Fibroblast of skin of scalp (primary cell): Measurements from ENCODE around the gene MPO.

ENCODE experiments used
- DNase-seq: peaks from one replicate; pipeline ENCODE4 v3.0.0-alpha.2; 2013

Gene MPO

DNA sequence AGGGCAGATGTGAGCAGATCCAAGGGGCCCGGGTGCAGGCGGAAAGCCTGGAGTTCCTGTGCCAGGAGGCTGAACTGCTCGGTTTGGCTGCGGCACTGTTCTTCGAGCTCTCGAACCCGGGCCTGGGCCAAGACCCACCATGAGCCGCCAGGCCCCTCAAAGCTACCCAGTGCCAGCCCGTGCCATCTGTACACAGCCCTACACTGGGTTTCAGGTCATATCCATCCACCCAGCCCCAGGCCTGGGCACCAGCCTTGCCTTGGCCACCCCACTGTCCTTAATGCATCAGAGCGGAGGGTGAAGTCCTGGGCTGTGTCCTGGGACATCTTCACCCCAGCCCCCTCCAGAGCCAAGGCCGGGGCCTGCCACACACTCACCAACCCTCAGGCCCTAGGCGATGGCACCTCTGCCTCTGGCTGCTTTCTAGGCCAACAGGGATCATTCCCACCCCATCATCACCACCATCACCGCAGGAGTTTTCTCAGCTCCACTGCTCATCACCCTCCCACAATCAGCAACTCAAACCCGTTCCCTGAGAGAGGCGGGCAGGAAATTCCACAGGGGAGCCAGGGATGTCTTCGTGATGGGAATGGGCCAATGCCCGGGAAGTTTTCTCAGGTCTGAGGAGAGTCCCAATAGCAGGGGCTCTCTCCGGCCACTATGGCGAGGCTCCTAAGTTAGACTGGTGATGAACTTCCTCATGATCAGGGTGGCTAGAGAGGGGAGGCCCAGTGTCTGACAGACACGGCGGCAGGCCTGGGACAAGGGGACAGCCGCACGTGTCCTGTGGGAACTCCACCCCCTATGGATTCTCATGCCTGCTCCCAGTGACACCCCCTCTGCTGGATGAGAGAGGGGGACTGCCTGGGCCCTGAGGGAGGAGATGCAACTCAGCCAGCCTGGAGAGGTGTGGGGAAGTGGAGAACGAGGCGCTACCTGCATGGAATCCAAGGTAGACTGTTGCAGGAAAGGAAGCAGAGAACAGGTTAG, 38.7 kb upstream of the MPO start:
- no peak for DNase-seq

DNA sequence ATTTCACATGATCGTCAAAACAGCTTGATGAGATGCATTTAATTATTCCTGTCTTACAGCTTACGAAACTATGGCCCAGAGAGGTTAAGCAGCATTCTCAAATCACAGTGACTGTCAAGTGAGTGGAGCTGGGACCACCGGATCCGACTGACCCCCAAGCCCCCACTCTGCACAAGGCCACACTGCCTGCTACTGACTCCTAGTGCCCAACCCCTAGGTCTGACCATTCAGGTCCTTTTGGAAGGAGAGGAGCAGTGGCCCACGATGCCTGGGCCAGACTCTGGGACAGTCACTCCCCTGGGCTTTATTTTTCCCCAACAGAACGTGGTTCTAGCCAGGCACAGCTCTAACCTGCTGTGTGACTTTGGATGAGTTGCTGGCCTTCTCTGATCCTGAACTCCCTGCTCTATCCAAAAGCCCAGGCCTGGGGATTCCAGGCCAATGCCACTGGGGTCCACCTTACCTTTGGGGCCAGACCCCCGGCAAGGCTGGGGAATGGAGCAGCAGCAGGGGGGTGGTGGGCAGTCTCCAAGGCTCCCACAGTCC, 38.0 kb upstream of the MPO start:
- no peak for DNase-seq

DNA sequence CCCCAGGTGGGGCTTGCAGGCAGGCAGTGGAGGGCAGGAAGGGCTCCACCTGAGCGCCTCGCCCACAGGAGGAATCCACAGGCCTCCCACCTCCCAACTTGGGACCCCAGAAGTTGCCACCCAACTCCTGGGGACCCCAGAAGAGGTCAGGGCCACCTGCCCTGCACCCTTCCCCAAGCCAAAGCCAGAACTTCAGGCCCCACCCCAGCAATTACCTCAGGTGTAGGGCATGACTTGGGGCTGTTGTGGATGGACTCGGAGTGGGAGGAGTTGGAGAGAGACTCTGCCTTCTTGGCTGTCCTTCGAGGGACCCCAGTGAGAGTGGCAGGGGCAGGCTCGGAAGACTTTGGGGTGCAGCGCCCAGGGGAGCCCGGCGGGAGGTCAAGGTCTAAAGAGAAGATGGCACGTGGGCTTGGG, 37.3 kb upstream of the MPO start:
- no peak for DNase-seq

DNA sequence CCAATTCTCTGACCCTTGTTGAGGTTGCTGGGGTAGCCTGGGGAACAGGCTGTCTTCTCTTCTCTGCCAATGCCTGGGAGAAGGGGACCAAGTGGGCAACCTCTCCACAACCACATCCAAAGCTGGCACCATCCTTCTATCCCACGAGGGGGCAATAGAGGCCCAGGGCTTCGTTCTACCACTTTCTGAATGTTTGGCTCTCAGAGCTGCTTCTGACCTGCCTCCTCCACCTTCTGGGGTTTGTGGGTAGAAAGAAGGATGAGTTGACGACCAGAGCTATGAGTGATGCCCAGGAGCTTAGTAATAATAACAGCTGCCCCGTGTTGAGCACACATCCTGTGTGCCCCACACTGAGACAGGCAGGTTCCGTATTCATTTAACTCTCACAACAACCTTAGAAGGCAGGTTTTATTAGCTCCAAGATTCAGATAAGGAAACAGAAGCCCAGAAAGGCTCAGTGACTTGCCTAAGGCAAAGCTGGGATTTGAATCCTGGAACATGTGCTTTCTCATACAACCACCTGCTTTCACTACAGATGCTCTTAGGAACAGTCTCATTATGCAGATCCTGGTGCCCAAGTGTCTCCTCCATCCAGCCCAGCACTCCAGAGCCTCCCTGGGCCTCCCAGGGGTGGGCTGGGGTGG, 36.8 kb upstream of the MPO start:
- peak; percentile 69 for DNase-seq

DNA sequence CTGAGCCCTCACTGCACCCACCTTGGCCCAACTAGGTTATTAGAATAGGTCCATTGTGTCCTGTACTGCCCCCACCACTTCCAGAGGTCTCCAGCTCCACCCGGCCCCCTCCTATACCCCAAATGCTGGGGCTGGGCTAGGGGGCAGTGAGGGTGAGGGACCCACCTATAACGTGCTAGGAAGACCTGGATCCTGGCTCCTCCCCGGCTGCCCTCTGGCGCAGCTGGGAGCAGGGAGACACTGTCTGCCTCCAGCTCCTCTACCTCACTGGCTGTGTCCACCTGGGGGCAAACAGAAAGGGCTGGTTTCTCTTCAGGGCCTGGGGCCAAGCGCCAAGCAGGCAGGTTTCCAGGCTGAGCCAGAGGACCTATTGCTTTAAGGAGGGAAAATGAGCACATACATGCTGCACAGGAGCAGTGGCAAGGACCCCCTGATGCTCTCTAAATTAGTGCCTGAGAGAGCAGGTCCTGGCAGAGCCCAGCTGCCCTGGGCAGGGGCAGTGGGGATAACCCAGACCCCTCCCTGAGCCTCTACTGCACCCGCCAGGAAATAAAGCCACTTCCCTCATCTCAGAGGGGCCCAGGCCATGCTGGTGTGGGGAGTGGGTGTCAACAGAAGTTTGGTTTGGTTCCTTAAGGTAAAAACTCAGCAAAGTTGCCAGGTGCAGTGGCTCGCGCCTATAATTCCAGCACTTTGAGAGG, 35.7 kb upstream of the MPO start:
- no peak for DNase-seq

DNA sequence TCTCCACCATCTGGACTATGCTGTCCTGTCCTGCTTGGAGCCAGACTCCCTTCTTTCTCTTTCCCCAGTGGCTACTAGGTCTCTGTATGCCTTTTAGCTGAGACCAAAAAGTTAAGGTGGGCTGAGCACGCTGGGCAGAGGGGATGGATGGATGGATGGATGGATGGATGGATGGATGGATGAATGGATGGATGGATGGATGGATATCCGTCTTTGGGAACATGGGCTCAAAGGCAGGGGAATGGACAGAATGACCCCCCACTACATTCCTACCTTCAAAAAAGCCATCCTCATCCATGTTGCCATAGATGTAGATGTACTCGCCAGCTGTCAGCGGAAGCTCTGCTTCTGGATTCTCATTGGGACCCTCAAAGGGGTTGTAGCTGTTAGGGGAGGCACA, 35.0 kb upstream of the MPO start:
- no peak for DNase-seq

DNA sequence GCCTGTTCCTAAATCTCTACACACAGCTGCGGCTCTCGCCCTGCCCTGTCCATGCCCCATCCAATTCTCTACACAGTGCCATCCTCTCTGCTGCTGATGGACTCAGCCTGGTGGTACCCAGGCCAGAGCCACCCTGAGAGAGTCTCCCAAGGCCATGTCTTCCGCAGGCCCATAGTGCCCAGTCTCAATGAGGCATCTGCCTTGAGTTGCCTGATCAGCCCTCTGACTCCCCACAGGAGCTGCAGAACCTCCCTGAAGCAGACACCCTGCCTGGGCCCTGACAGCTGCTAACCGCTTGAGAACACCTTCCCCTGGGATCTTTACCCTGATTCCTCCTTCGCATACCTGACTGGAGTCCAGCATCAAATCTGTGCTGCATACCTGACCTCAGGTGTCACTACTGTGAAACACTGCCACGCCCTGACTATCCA, 34.6 kb upstream of the MPO start:
- DNase-seq: no peak

DNA sequence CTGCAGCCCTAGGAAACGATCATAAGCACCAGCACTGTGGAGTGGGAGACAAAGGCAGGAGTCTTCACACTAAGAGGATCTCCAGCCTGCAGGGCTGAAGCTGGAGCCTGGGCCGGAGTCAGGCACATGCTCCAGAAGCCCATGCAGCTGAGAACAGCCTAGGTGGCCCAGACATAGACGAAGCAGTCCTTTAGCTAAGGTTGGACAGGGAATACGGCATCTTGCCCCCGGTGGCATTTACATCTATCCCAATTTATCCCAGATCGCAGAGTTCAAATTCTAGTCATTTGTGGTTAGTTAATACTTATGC, 33.9 kb upstream of the MPO start:
- DNase-seq: no peak

DNA sequence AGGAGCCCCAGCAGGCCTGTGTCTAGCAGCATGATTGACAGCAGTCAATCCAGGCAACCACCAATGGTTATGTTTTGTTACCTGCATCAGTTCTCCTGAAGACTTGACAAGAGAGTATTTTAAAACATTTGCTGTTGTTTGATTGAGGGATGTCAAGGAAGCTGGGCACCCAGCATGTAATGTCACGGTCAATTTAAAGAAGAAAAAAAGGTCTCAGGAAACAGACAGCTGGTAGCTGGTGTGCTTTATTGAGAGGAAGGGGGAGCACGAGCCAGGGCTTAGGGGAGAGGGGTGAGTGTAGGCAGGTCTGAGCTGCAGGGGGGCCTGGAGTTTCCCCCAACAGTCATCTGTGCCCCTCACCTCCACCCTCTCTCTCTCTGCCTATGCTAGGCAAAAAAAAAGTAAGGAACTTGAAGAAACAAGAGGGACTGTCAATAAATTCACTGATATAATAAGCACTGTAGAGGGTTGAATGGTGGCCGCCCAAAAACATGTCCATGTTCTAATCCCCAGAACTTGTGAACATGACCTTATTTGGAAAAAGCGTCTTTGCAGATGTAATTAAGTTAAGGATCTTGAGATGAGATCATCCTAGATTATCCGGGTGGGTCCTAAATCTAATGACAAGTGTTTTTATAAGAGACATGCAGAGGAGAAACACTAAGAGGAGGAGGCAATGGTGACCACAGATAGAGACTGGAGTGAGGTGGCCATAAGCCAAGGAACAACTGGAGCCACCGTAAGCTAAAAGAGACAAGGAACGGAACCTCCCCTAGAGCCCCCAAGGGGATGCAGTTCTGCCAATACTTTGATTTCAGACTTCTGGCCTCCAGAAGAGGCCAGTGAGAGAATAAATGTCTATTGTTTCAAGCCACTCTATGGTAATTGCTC, 33.3 kb upstream of the MPO start:
- DNase-seq: no peak

DNA sequence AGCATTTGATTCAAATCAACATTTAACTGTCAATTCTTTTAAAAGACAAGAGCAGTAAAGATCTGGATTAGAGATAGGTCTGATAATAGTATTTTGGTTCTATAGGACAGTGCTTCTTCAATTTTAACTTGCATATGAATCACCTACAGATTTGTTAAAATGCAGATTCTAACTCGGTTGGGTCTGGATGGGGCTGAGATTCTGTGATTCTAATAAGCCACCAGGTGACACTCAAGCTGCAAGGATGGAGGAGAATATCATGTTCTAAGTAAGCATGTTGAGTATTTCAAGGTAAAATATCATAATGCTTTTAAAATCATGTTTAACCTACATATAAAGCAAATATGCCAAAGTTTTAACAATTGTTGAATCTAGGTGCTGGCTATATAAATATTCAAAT, 32.1 kb upstream of the MPO start:
- no peak for DNase-seq

DNA sequence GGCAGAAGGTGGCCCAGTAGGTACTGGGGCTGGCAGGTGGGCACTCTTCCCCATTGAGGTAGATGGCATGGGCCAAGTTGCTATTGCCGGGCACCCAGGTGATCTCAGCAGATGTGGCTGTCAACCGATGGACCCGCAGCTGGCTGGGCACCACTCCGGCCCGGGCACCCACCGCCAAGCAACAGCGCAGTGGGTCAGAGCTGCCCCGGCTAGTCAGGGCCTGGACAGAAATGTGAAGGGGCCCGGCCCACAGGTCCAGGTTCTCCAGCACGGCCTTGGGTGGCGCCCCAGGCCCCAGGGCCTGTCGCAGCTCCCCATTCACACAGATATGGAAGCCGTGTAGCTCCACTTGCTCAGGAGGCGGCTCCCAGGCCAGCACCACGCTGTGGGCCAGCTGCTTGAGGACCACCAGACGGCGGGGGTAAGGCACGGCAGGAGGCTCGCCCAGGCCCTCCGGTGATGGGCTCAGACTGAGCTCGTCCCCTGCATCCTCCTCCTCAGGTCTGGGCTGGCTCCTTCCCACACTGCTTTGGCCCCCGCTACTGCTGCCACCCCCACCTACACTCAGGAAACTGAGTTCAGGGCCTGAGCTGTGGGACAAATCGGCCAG, 31.4 kb upstream of the MPO start:
- DNase-seq: no peak

DNA sequence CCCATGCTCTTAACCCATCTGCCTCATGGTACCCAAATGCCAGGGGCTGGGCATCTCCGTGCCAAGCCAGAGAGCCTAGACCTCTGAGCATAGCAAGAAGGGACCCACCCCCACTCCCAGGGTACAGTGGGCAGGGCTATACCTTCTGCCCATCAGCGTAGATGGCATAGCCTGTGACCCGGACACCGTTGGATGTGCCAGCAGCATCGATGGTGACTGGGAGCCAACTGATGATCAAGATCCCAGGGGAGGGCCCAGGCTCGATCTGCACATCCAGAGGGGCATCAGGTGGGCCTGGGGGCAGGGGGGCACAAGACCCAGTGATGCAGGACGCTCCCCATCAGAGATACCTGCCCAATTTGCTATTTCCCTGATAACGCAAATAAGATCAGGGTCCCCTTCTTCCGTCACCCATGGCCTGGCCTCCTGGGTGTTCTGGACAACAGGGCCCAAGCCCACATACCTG, 30.7 kb upstream of the MPO start:
- DNase-seq: no peak

DNA sequence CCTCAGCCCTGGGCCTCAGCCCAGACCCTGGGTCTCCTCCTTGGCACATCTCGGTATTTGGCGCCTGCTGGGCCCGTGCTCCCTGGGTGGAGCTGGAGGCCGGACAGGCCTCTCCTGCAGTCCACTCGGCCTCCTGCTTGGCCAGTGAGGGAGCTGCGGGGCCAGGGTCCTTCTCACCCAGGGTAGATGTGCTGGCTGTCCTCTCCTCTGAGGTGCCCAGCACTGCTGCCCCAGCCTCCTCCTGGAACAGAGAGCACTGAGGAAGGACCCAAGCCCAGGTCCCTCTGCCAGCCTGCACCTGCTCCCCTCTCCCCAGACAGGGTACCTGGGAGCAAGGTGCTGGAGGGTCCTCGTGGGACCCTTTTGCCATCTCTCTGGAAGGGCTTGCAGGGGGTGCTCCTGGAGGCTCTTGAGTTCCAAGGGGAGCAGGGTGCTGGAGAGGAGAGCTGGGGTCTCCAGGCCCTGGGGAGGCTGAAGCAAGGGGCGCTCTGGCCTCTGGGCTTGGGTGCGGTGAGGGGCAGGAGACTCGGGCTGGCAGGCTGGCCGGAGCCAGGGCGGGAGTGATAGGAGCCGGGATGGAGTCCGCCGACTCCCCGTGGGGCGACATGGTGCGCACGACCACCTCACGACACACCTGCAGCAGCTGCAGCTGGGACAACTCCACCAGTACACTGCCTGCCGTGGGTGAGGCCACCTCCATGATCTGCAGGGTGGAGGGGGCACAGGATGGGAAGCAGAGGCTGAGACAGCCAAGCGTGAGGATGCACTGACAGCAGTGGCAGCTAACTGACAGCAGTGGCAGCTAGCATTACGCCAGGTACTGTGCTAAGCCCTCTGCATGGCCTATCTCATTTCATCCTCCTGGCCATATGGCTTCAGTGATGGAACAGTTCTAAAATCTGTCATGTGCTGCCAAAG, 30.0 kb upstream of the MPO start:
- DNase-seq: no peak

DNA sequence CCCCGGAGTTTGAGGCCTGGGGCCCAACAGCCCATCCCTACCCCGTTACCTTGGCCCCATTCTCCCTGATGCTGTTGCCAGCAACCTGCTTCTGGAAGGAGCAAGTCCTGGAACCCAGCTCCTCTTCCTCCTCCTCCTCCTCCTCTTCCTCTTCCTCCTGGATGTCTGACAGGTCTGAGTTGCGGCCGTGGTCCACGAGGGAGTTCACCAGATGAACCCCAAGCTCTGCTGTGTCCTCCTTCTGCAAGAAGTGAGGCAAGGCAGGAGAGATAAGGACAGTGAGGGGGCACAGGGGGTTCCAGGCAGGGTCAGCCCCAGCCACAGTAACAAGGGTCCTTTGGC, 29.2 kb upstream of the MPO start:
- no peak for DNase-seq

DNA sequence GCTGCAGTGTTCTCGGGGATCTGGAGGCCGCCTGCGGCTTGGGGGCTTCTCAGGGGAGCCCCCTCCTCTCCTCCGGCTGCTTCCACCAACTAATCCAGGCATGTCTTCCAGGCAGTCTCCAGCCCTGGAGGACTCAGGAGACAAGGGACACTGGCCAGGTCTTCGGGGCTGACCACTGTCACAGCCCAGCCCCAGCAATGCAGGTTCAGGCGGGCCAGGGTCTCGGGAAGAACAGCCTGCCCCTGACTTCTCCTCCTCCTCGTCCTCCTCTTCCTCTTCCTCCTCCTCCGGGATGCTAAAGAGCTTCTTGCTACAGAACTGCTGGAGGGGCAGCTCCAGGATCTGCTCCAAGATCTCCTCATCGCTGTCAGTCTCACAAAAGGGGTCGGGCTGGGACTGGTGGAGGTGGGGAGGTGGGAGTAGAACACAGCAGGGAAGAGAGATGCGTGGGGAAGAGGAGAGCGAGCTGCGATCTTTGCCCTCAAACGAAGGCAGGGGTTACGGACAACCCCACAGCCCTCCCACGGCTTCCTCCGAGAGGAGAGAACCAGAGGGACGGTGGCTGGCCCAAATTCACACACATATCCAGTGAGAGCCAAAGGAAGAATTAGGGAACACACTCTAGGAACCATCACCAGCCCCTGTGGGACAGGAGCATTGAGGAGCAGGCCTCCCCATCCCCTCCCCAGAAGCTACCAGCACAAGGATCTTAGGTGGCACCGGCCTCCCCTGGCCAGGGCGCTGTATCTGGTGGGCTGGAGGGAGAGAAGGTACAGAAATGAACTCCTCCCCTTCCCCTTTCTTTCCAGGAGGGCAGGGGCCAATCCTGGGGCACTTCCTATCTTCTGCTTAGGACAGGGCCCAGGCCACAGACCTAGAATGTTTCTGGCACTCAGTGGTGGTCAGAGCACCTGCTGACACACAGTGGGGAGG, 28.5 kb upstream of the MPO start:
- no peak for DNase-seq

DNA sequence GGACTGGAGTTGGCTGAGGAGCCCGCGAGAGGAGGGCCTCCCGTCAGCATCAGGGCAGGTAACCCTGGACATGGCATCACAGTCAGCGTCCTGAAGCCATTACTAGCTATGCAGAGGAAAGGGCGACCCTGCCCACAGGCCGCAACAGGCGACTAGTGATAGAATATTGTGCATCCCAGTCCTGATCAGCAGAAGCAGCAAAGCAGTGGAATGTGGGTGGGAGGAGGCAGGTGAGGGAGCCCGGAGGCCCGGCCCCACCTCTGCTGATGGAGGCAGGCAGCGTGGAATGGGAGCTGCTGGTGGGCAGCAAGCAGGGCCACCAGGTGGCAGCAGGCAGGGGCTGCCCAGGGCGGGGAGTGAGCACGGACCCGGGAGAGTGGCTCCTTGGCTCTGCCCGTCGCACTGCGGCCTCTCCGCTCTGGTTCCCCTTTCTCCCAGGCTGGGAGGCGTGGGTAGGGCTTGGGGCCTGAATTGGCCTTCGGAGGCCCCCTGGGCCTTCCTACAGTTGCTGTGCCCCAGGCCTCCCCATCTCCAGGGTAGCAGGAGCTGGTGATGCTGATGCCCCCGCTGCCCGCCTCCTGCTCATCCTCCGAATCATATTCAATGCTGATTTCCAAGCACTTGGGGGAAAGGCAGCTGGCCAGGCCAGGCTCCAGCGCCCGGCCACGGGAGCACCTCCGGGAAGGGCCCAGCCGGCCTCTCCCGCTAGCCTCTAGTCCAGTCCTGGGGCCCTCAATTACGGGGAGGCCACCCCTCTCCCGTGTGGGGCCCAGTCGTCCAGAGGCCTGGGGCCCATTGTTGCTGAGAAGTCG, 27.6 kb upstream of the MPO start:
- no peak for DNase-seq

DNA sequence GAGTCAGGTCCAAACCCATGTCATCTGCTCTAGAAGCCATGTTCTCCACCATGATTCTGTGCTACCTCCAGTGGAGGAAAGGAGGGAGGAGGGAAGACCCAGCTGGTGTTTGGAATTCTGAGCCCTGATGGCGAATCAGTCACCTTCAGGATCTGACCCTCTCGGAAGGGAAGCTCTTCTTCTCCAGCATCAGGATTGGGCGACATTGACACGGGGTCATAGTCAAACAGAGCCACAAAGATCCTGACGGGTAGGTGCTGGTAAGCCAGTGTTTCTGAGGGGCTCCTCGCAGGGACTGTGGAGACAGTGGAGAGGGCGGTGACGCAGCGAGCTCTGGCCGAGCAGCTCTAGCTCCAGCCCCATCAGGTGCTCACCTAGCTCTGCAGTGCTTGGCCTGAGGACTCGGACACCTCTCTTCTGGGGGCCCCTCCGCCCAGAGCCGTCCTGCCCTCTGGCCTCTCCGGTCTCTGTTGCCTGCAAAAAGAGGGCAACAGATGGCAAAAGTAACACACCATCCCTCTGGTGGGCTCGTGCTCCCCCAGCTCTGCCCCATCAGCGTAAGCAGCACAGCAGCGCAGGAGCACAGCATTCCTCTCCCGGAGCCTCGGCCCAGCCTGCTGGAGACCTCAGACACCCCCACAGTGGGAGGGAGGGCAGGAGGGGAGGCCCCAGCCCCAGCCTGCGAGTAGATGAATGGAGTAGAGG, 26.9 kb upstream of the MPO start:
- DNase-seq: no peak
